DMS 273 (cell line): ENCODE results near the gene LKAAEAR1.
A peak's percentile ranks its signal among the peaks of the same experiment; 100 is the strongest.
"Not testable (repeated sequence)": the region's sequence is repeated elsewhere in the genome, so short reads cannot be mapped to it uniquely, and the experiment has no call there.

Experiments used
- DNase-seq: peaks from one replicate; lab custom pipeline; 2025; ENCODE audit not compliant: unreplicated experiment; lab: John Stamatoyannopoulos, UW

LKAAEAR1 gene, protein sequence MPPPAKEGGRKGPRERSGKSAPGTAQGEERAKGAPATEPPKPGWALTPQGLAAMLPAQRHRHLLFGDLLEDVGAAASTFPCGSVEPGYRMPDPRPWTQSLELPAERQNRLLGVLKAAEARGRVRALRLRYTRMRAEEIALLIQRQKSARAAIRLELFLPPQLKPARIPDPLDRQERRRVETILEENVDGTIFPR

DNA sequence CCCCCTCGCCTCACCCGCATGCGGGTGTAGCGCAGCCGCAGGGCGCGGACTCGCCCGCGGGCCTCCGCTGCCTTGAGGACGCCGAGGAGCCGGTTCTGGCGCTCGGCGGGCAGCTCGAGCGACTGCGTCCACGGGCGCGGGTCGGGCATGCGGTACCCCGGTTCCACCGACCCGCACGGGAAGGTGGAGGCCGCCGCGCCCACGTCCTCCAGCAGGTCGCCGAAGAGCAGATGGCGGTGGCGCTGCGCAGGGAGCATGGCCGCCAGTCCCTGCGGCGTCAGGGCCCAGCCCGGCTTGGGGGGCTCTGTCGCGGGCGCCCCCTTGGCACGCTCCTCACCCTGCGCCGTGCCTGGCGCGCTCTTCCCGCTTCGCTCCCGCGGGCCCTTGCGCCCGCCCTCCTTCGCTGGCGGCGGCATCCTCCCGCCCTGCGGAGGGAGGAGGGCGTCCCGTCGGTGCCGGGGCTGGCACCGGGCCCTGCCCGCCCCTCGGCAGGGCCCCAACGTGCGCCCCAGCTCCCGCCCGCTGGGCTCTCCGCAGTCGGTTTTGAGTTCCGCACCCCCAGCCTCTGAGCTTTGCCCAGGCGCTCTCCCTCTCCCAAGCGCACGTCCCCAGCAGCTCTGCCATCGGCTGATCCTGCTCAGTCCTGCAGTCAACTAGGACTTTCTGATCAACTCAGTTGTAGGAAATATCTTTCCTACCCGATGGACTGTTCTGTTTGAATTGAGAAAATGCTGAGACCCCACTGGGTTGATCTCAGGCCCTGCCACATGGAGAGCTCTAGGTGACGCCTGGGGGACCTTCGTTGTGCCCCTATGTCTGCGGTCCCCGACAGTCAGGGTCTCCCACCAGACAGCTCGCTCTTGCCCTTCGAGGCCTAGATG lies at the start of gene LKAAEAR1:
Gene LKAAEAR1 (minus strand): TSS at position 595 of the 881 bp plus-strand sequence. CDS start 179 bp downstream, at position 416.
- peak; percentile 70 for DNase-seq

DNA sequence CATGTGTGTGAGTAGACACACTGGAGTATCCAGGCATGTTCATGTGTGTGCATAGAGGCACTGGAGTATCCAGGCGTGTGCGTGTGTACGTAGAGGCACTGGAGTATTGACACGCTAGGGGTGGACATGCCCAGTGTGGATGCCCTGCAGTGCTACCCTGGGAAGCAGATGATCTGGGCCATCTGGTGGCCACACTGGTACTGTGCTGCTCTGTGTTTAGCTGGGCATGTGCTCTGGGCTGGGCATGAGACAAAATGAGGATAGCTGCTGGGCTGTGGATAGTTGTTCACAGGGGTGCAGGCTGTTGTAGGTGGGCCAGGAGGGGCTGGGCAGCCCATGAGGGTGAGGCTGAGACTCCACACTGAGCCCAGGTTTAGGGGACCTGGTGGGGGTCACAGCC lies 47.2 kb upstream of the LKAAEAR1 start:
- DNase-seq: peak; percentile 52

DNA sequence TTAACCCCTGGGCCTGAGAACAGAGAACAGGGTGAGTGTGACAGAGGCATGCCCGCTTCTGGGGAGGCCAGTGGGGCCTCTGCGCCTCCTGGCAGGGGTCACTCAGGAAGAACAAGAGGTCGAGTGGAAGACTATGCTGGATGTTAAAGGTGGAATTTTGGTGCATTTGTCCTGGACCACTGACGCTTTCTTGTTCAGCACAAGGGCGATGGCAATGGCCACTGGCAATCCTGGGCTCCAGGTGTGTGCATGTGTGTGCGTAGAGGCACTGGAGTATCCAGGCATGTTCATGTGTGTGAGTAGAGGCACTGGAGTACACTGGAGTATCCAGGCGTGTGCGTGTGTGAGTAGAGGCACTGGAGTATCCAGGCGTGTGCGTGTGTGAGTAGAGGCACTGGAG lies 46.7 kb upstream of the LKAAEAR1 start:
- no peak for DNase-seq

DNA sequence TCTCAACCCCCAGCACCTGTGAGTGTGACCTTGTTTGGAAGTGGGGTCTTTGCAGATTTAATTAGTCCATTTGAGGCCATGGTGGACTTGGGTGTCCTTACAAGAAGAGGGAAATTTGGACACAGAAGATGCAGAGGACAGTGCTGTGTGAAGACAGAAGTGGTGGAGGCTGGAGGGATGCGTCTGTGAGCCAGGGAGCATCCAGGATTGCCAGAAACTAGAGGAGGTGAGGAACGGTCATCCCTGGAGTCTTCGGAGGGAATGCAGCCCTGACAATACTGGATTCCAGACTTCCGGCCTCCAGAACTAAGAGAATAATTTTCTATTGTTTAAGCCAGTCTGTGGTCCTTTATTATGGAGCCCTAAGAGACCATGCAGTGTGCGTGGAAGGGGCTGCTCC lies 46.1 kb upstream of the LKAAEAR1 start:
- DNase-seq: no peak

DNA sequence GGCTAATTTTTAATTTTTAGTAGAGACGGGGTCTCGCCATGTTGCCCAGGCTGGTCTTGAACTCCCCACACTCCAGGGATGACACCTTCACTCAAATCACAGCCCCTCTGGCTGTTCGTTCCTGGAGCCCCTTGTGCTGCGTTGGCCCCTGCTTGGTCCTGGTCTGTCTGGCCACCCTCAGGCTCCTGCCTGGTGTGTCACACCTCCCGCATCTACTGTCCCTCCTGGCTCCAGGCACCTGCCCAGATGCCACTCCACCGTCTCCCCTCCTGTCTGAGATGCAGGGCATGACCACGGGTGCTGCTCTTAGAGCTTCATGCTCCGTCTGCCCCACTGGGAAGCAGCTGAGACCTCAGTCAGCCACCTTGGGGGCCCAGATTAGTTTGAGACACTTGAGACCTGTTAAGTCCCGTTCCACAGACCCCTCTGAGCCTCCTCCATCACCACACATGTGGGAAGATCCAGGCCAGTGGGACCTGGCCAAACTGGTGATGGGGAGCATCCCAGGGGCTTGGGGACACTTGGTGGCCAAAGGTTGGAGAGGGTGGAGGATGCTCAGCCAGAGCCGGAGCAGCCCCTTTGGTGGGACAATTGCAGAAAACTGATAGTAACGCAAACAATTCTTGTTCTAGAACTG lies 45.1 kb upstream of the LKAAEAR1 start:
- no peak for DNase-seq

DNA sequence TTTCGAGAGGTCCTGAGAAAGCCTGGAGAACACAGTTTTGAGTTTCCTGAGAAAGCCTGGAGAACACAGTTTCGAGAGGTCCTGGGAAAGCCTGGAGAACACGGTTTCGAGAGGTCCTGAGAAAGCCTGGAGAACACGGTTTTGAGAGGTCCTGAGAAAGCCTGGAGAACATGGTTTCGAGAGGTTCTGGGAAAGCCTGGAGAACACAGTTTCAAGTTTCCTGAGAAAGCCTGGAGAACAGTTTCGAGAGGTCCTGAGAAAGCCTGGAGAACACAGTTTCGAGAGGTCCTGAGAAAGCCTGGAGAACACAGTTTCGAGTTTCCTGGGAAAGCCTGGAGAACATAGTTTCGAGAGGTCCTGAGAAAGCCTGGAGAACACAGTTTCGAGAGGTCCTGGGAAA lies 39.3 kb upstream of the LKAAEAR1 start:
- DNase-seq: not testable (repeated sequence)

DNA sequence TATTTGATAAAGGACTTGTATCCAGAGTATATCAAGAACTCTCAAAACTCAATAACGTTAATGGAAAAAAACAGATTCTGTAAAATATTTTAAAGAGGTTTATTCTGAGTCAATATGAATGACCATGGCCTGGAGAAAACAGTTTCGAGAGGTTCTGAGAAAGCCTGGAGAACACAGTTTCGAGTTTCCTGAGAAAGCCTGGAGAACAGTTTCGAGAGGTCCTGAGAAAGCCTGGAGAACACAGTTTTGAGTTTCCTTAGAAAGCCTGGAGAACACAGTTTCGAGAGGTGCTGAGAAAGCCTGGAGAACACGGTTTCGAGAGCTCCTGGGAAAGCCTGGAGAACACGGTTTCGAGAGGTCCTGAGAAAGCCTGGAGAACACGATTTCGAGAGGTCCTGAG lies 38.7 kb upstream of the LKAAEAR1 start:
- DNase-seq: not testable (repeated sequence)

DNA sequence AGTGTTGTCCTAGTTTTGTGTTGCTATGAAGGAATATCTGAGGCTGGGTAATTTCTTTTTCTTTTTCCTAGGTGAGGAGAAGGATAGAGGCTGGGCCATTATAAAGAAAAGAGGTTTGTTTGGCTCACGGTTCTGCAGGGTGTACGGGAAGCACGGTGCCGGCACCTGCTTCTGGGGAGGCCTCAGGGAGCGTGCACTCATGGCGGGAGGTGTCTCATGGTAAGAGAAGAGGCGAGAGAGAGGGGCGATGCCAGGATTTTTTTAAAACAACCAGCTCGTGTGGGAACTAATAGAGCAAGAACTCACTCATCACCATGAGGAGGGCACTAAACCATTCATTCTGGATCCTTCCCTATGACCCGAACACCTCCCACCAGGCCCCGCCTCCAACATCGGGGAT lies 37.4 kb upstream of the LKAAEAR1 start:
- DNase-seq: no peak

DNA sequence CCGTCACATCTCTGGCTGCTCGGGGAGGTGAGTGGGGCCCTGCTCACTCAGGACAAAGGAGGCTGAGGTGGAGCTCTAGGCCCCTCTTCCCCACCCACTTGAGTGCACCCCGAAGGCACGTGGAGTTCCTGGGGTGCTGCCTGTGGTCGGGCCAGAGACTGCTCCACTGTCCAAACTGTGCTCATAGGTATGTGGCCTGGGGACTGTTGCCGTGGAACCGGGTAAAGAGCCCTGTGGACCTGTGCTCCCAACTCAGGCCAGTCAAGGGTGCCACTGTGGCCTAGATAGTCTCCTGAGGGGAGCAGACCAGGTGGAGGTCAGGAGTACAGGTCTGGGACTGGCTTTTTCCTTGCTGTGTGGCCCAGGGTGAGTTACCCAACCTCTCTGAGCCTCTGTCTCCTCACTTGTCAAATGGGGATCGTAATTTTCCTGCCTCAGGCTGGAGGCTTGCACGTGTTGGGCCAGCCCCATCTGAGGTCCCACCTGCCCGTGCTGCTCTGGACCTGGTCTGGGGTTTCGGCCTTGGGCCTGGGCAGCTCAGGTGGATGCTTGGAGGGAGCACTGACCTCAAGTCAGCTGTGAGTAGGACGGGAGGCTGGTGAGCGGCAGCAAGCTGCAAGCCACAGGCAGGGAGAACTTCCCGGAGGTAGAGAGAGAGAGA lies 35.6 kb upstream of the LKAAEAR1 start:
- no peak for DNase-seq

DNA sequence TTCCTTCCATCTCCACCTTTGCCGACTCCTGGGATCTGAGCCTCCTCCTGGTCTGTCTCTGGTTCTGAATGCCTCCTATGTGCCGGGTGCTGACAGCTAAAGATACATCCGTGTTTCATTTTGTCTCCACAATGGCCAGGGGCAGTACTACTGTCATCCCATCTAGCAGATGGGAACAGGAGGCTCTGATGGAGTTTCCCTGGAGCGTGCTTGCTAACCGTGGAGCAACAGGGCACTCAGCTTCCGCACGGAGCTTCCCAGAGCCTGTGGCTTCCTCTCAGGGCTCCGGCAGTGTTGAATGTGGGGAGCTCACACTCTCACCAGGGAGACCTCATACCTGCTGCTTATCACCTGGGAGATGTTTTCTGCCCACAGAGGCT lies 35.1 kb upstream of the LKAAEAR1 start:
- DNase-seq: peak; percentile 45

DNA sequence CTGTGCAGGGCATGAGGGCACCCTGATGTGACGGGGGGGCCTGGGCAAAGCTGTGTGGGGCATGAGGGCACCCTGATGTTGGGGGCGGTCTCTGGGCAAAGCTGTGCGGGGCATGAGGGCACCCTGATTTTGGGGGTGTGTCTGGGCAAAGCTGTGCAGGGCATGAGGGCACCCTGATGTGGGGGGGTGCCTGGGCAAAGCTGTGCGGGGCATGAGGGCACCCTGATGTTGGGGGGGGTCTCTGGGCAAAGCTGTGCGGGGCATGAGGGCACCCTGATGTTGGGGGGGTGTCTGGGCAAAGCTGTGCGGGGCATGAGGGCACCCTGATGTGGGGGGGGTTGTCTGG lies 33.2 kb upstream of the LKAAEAR1 start:
- not testable (repeated sequence) for DNase-seq

DNA sequence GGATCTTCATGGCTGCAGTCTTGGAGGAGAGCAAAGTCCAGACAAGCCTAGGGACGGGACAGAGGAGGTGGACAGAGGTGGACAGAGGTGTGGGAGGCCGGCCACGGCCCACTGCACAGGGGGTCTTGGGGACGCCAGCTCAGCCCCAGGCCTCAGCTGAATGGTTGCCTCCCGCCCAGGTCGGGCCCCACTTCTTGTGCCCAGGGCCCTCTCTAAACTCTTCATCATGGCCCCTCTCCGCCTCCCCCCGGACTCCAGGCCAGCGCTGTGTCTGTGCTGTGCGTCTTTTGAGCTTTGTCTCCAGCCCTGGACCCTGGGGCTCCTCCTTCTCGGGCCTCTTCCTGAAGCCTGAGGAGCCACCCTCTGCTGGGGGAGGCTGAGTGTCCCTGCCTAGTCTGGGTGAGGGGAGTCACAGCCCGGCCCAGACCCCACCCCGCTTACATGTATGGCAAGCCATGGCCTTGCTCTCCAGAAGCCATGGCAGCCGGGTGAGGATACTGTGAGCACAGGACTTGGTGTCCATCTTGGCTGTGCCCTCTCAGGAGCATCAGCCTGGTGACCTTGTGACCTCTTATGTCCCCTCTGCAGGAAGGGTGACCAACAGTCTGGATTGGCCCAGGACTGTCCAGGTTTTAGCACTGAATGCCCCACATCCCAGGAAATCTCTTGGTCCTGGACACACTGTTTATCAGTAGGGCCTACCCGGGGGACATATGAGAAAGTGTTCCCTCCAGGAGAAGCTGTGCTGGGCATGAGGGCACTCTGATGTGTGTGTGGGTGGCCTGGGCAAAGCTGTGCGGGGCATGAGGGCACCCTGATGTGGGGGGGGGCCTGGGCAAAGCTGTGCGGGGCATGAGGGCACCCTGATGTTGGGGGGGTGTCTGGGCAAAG lies 32.6 kb upstream of the LKAAEAR1 start:
- DNase-seq: no peak

DNA sequence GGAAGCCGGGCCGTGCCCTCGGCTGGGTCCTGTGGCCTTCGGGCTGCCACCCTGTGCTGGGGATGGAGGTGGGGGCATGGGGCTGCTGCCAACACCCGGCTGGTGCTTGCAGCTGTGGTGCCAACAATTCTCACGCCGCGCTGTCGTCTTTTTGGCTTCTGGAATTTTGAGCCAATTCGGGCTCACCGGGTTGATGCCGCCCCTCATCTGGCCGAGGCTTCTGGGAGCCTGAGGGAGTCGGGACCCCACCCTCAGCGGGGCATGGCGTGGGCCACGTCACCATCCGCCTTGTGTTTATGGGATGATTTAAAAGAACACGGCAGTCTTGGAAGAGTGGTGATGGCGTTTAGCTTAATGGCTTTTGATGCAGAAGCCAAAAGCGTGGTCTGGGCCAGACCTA lies 31.8 kb upstream of the LKAAEAR1 start:
- DNase-seq: no peak

DNA sequence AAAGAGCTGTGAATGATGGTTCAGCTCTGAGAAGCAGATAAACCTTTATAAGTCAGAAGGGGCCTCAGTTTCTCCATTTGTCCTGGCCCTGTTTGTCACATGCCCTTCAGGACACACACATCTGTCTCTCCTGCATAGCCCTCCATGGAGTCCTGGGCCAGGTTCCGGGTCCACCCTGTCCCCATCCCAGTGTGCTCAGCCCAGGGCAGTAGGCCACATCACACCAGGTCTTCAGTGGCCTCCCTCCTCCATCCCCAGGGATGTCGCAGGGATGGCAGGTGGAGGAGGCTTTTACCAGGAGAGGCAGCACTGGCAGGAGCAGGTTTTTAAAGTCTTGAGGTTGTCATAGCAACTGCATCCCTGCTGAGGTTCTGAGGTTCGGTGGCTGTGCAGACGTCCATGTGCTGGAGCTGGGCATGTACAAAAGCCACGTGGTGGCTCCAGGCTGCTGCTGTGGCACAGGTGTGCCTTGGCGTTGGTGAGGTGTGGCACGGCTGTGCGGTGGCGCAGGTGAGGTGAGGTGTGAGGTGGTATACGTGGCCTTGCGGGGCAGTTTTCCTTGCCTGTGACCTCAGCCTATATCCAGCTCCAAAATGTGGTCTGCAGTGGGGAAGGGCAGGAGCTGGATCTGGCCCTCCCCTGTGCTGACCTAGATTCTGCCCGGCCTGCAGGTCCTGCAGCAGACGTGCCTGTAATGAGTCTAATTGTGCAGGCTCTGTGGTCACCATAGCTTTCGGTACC lies 31.1 kb upstream of the LKAAEAR1 start:
- DNase-seq: peak; percentile 31

DNA sequence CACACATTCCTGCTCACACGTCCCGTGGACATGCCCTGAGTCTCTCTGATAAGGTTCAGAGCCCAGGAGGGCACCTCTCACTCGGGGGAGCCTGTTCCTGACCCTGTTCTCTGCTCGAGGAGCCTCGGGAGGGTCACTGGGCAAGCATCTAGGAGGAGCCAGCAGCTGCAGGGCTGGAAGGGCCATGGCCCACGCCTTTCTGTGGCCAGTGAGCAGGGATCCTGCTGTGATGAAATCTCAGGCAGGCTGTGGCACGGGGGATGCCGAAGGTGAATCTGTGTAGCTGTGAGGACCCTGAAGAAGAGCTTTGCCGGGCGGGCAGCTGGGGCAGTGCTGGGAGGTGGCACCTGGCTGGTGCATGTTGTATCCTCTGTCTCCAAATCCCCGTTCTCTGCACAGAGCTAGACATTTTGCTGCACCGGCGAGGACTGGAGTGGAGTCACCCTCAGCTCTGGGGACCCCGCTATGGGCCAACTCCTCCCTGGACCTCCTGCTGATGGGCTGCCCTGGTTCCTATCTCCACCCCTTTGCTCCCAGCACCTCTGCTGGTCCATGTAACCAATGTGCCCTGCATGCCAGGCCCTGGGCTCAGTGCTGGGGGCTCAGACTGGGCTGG lies 30.3 kb upstream of the LKAAEAR1 start:
- no peak for DNase-seq

DNA sequence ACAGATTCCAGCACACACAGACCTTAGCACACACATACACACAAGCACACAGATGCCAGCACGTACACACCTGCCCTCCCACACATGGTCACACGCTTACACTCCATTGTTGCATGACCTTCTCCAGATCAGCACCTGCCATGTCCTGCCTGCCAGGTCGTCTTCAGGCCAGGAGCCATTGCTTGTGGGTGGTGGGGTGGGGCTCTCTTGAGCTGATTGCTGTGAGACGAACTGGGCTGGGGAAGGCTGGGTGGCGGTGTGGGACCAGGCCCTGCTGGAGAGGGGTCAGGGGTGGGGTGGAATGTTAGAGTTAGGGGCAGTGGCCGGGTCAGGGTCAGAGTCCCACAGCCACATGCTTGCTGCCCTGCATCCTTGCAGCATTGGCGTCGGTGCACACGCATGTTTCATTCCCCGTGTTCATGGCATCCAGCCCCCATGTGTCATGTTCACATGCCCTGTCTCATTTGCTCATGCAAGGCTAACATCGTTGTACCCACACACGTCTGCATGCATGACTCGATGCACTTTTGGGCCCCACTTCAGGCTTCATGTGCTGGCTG lies 29.7 kb upstream of the LKAAEAR1 start:
- no peak for DNase-seq

DNA sequence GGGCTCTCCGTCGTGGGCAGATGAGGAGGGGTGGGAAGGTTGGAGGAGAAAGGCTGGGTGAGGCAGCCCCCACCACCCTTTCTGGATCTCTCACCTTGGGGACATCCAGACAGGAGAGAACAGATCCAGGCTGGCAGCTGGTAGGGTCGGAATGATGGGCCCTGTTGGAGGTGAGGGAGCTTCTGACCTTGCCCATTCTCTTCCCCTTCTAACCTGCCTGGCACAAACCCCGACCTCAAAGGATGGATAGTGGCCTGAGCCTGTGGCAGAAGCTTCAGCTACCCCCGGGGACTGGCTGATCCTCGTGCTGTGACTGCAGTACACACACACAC lies 29.2 kb upstream of the LKAAEAR1 start:
- no peak for DNase-seq

DNA sequence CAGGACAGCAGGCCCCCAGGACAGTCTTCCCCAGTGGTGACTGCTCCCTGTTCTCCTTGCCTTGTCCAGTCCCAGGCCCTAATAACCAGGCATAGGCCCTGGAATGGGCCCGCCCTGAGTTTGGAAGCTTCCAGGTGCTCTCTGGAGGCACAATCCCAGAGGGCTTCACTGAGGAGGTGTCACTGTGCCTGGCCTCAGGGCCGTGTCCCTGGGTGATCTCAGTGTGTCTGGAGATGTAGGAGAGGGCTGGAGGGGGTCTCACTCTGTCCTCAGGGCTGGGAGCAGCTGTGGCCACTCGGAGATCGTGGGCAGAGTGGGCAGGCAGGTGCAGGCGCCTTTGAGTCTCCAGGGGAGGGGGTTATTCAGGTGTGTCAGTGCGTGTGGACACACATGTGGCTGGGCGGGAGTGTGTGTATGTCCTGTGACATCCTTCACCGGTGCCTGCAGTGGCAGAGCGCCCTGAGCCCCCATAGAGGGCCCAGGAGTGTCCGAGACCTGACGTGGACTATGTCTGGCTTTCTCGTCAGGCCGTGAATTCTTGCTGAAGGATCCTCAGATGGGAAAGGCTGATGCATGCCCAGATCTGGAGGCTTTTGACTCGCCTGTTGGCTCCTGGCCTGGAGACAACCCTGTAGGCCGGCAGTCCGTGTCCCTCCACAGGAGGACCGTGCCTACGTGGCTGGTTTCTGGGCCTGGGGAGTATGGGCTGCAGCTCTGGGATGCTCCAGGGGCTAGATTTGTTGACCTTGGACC lies 28.7 kb upstream of the LKAAEAR1 start:
- no peak for DNase-seq
